HCT116 (cell line): ENCODE measurements around the gene MAGOHB. TPM values are rescaled to one million over a fixed set of nuclear protein-coding genes. Genes with fewer than 3 reads are reported as not detected.
A peak's percentile ranks its signal among the peaks of the same experiment; 100 is the strongest.

Source experiments
- ATAC-seq: fragments of 200-7000 bp; cut with Tn5 transposase; 2 replicates; pipeline ENCODE4 v1.9.1; 2020; ENCODE audit warnings: mild to moderate bottlenecking, moderate library complexity
- BruUV-seq: library from RNA; stranded (reverse); fragments of 400-500 nt; replicated peaks from 2 replicates; lab custom pipeline; 2021; lab: Mats Ljungman, UMichigan
- CTCF ChIA-PET: fragments of 300-600 bp; sonication (Branson Sonifier 250); formaldehyde crosslinking; loops from one replicate; lab custom pipeline; 2021; ENCODE audit warnings: antibody characterized with exemption; lab: Charles Lee
- POLR2A ChIA-PET: fragments of 300-600, 350-600 bp; sonication (Branson Sonifier 250); formaldehyde crosslinking; loops from one replicate; lab custom pipeline; 2021; ENCODE audit warnings: antibody characterized with exemption; lab: Charles Lee
- RAD21 ChIA-PET, 2 experiments: fragments of 300-600 bp; sonication (Branson Sonifier 250); formaldehyde crosslinking; loops; one replicate each; lab custom pipeline; 2023; ENCODE audit warnings: low total read pairs in 2 of 2; ENCODE audit not compliant: uncharacterized antibody in 2 of 2, unreplicated experiment in 2 of 2, low non-redundant PET in 1 of 2; lab: Charles Lee
- DNase-seq: peaks from one replicate; pipeline ENCODE4 v3.0.0-alpha.2; 2010; ENCODE audit warnings: low read depth, low spot score
- H2AFZ ChIP-seq: fragments of 200-600 bp; shearing (Covaris generic), sonication (generic); 2 replicates; pipeline ENCODE4 v1.6.1; 2017; ENCODE audit warnings: low read depth, mixed run types, mixed read lengths, antibody characterized with exemption, low read length; ENCODE audit not compliant: poor library complexity, severe bottlenecking
- H3K27ac ChIP-seq: 2 replicates; pipeline ENCODE4 v1.5.1; 2012; ENCODE audit warnings: low read depth, low read length
- H3K27me3 ChIP-seq: fragments of 200-600 bp; sonication (generic); 2 replicates; pipeline ENCODE4 v1.6.1; 2016; ENCODE audit warnings: mixed run types, low read length, mixed read lengths; ENCODE audit not compliant: insufficient read depth
- H3K36me3 ChIP-seq, 2 experiments: fragments of 200-500 bp in 1 of 2; fragments of 200-600 bp in 1 of 2; sonication (Bioruptor generic) in 1 of 2; sonication (generic) in 1 of 2; 2 replicates each; pipeline versions ENCODE4 v1.5.1 to v1.6.1; 2014 to 2016; ENCODE audit warnings: low read length in 2 of 2, inconsistent platforms in 1 of 2, mixed read lengths in 1 of 2, mixed run types in 1 of 2; ENCODE audit not compliant: insufficient read depth in 2 of 2, control insufficient read depth in 1 of 2
- H3K4me1 ChIP-seq, 2 experiments: fragments of 200-600 bp in 1 of 2; sonication (generic) in 1 of 2; 2 replicates each; pipeline versions ENCODE4 v1.5.1 to v1.6.1; 2012 to 2017; ENCODE audit warnings: low read length in 2 of 2, inconsistent platforms in 1 of 2, mild to moderate bottlenecking in 1 of 2, mixed read lengths in 1 of 2, mixed run types in 1 of 2, moderate library complexity in 1 of 2; ENCODE audit not compliant: insufficient read depth in 2 of 2, control insufficient read depth in 1 of 2
- H3K4me2 ChIP-seq: fragments of 200-600 bp; sonication (generic); 2 replicates; pipeline ENCODE4 v1.6.1; 2017; ENCODE audit warnings: mixed run types, low read length, mixed read lengths
- H3K4me3 ChIP-seq, 2 experiments: fragments of 200-600 bp in 1 of 2; sonication (generic) in 1 of 2; replicated peaks in 1 of 2; 2 replicates each; pipeline ENCODE4 v1.5.1; 2011 to 2016; ENCODE audit warnings: low read length in 2 of 2, control low read depth in 1 of 2, low read depth in 1 of 2, mild to moderate bottlenecking in 1 of 2, mixed read lengths in 1 of 2, mixed run types in 1 of 2
- H3K79me2 ChIP-seq: fragments of 200-600 bp; sonication (generic); 2 replicates; pipeline ENCODE4 v1.6.1; 2017; ENCODE audit warnings: mild to moderate bottlenecking, mixed run types, low read length, moderate library complexity, mixed read lengths; ENCODE audit not compliant: insufficient read depth
- H3K9ac ChIP-seq: fragments of 200-600 bp; sonication (generic); 2 replicates; pipeline ENCODE4 v1.6.1; 2016; ENCODE audit warnings: low read length, mixed read lengths
- H3K9me2 ChIP-seq: fragments of 200-600 bp; sonication (generic), shearing (Covaris generic); 2 replicates; pipeline ENCODE4 v1.6.1; 2017; ENCODE audit warnings: mixed run types, mild to moderate bottlenecking, moderate library complexity; ENCODE audit not compliant: insufficient read depth
- H3K9me3 ChIP-seq, 2 experiments: fragments of 200-500 bp in 1 of 2; fragments of 200-600 bp in 1 of 2; sonication (Bioruptor generic) in 1 of 2; sonication (generic) in 1 of 2; 2 replicates each; pipeline ENCODE4 v1.6.1; 2014 to 2017; ENCODE audit warnings: low read length in 2 of 2, mixed read lengths in 2 of 2, inconsistent platforms in 1 of 2, low read depth in 1 of 2, mild to moderate bottlenecking in 1 of 2, mixed run types in 1 of 2, moderate library complexity in 1 of 2; ENCODE audit not compliant: control insufficient read depth in 1 of 2, insufficient read depth in 1 of 2
- H4K20me1 ChIP-seq: fragments of 200-600 bp; sonication (generic), shearing (Covaris generic); 2 replicates; pipeline ENCODE4 v1.6.1; 2017; ENCODE audit warnings: mixed run types, mild to moderate bottlenecking, moderate library complexity; ENCODE audit not compliant: insufficient read depth
- ATF3 ChIP-seq: IDR thresholded peaks from 2 replicates; pipeline ENCODE4 v1.6.1; 2012
- CBX3 ChIP-seq: IDR thresholded peaks from 2 replicates; pipeline ENCODE4 v1.6.1; 2012; ENCODE audit warnings: low read depth
- CEBPB ChIP-seq: IDR thresholded peaks from 2 replicates; pipeline ENCODE4 v1.6.1; 2012; ENCODE audit warnings: low read depth
- EGR1 ChIP-seq: IDR thresholded peaks from 2 replicates; pipeline ENCODE4 v1.6.1; 2012; ENCODE audit warnings: low read depth
- ELF1 ChIP-seq: IDR thresholded peaks from 2 replicates; pipeline ENCODE4 v1.6.1; 2012; ENCODE audit warnings: low read depth, borderline replicate concordance
- EZH2 ChIP-seq: fragments of 200-600 bp; sonication (generic); IDR thresholded peaks from 2 replicates; pipeline ENCODE4 v1.6.1; 2017; ENCODE audit warnings: antibody characterized with exemption, mixed run types
- FOSL1 ChIP-seq: IDR thresholded peaks from 2 replicates; pipeline ENCODE4 v1.6.1; 2012; ENCODE audit warnings: low read depth
- JUND ChIP-seq: IDR thresholded peaks from 2 replicates; pipeline ENCODE4 v1.6.1; 2012
- RAD21 ChIP-seq: IDR thresholded peaks from 2 replicates; pipeline ENCODE4 v1.6.1; 2012; ENCODE audit warnings: low read depth, mild to moderate bottlenecking
- SP1 ChIP-seq: IDR thresholded peaks from 2 replicates; pipeline ENCODE4 v1.6.1; 2012; ENCODE audit warnings: low read depth
- TCF7L2 ChIP-seq: IDR thresholded peaks from 2 replicates; pipeline ENCODE4 v1.7.0; 2011; ENCODE audit warnings: borderline replicate concordance, inconsistent platforms; ENCODE audit not compliant: insufficient read depth, insufficient read length; ENCODE audit errors: extremely low read depth
- YY1 ChIP-seq: IDR thresholded peaks from 2 replicates; pipeline ENCODE4 v1.6.1; 2011; ENCODE audit warnings: low read length, low read depth, moderate library complexity, mild to moderate bottlenecking; ENCODE audit not compliant: insufficient replicate concordance; ENCODE audit errors: extremely low read depth
- ZBTB33 ChIP-seq: IDR thresholded peaks from 2 replicates; pipeline ENCODE4 v1.6.1; 2011; ENCODE audit warnings: mild to moderate bottlenecking, low read length, moderate library complexity; ENCODE audit not compliant: insufficient replicate concordance; ENCODE audit errors: extremely low read depth
- intact Hi-C: fragments of 100-400 bp; cut with micrococcal nuclease; formaldehyde crosslinking; loops from 2 replicates; pipeline ENCODE4 v1.10.0; 2022
- total RNA-seq: library from RNA; stranded (reverse); gene quantifications from one replicate; pipeline ENCODE4 v1.2.1, GENCODE V29; 2021; ENCODE audit not compliant: unreplicated experiment
- TF ChIP-seq, protein P1 (sequence below): IDR thresholded peaks from 2 replicates; pipeline ENCODE4 v1.6.1; 2012

MAGOHB gene
- total RNA-seq, 1 experiment from 2014 or later: 55.8 TPM

GRCh38 chr12:10618338-10618987, 5.1 kb upstream of the MAGOHB start:
- Histone ChIP-seq H3K79me2 (no peaks in the 10 kb centered on the region), H3K36me3 (peaks cover 0 to 2% of the 10 kb centered on the region in 2 experiments; a peak in 1 of 4 replicates), H3K9me2 (no peaks in the 10 kb centered on the region), H2AFZ (no peak overlapping the region), H3K4me2 (peak overlapping the region; percentile 40), H3K4me1 (peaks cover 0 to 17% of the 10 kb centered on the region in 2 experiments; a peak in 2 of 4 replicates), H3K27ac (no peak overlapping the region), H3K27me3 (no peaks in the 10 kb centered on the region), H3K9me3 (no peaks in the 10 kb centered on the region), H4K20me1 (no peaks in the 10 kb centered on the region), H3K9ac (no peak overlapping the region), H3K4me3 (no peak overlapping the region)
- BruUV-seq: no TSS peak
- ATAC-seq: peak; percentile 29; the same call in 1 of the 2 replicates
- DNase-seq: peak; percentile 8
- CTCF ChIA-PET: interaction anchor here (1.0 kb wide), 1 partner anchor 11 kb away, joined by 3 read pairs; no protein-coding TSS in a partner anchor
- RAD21 ChIA-PET: no interaction called here
- intact Hi-C loops: no loop called here
- POLR2A ChIA-PET: no interaction called here
- TF ChIP-seq CEBPB (no peak), SP1 (peak; percentile 24; the same call in 1 of the 2 replicates), RAD21 (no peak), FOSL1 (peak; percentile 50)

DNA sequence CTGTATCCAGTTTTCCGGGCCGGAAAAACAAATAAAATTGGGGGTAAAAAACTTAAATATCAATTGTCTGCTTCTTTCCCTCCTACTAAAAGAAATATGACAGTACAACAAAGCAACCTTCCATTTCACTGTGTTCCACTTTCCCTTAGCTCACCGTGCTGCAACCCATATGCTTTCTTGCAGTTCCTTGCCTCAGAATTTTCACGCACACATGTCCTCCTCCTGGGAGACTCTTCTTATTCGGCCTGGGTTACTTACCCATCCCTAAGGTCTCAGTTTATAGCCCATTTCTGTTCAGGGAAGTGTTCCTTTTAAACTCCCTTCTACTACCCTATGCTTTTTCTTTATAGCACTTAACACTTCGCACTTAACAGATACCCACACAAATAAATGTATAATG, 4.5 kb upstream of the MAGOHB start:
- ChIA-PET CTCF (interaction anchor here (1.0 kb wide), 1 partner anchor 10 kb away, joined by 3 read pairs; no protein-coding TSS in a partner anchor), RAD21 (no interaction called here), POLR2A (no interaction called here)
- H4K20me1 ChIP-seq: no peaks in the 10 kb centered on the region
- peaks cover 0 to 2% of the 10 kb centered on the region in 2 experiments; a peak in 1 of 4 replicates for H3K36me3 ChIP-seq
- no peak overlapping the region for H3K9ac ChIP-seq
- no peak overlapping the region for H3K27ac ChIP-seq
- ATAC-seq (no peak), DNase-seq (no peak)
- H3K9me3 ChIP-seq: no peaks in the 10 kb centered on the region
- H3K27me3 ChIP-seq: no peaks in the 10 kb centered on the region
- TF ChIP-seq ZBTB33 (no peak), ATF3 (no peak), SP1 (no peak), YY1 (no peak), EZH2 (no peak), TCF7L2 (no peak), FOSL1 (no peak), JUND (no peak), EGR1 (no peak), CEBPB (no peak), CBX3 (no peak), ELF1 (no peak)
- TF ChIP-seq, protein P1, sequence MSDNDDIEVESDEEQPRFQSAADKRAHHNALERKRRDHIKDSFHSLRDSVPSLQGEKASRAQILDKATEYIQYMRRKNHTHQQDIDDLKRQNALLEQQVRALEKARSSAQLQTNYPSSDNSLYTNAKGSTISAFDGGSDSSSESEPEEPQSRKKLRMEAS: no peak
- H3K4me1 ChIP-seq: peaks cover 0 to 17% of the 10 kb centered on the region in 2 experiments; a peak in 2 of 4 replicates
- peaks cover 5% of the 10 kb centered on the region for H3K79me2 ChIP-seq
- intact Hi-C loops: no loop called here
- peak overlapping the region; percentile 40 for H3K4me2 ChIP-seq
- no peak overlapping the region for H2AFZ ChIP-seq
- H3K9me2 ChIP-seq: no peaks in the 10 kb centered on the region
- BruUV-seq: no TSS peak
- no peak overlapping the region for H3K4me3 ChIP-seq
